Activated T-helper 1 cell treated with anti-CD3 and anti-CD28 coated beads, Interleukin-2, amount 50 U/mL, for 16 hours (primary cell): ENCODE data around the gene ROR2.

ENCODE experiments used
- DNase-seq, 2 donors: peaks; one replicate each; pipeline ENCODE4 v3.0.0-alpha.2; 2020; ENCODE audit warnings: low read depth in 1 of 2, low spot score in 1 of 2

Gene ROR2

DNA sequence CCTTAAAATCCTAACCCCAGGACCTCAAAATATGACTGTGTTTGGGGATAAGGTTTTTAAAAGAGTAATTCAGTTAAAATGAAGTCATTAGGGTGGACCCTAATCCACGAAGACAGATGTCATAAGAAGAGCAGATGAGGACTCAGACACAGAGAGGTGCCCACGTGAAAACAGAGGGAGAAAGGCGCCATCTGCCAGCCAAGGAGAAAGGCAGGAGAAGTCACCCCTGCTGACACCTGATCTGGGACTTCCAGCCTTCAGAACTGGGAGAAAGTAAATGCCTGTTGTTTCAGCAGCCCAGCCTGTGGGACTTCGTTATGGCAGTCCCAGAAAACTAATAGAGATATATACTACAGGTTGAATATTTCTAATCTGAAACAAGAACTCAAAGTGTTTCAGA is 67.4 kb downstream of the ROR2 start:
- no peak for DNase-seq

GRCh38 chr9:91880378-91880972 is 69.6 kb downstream of the ROR2 start:
- no peak for DNase-seq

GRCh38 chr9:91879231-91879630 is 70.8 kb downstream of the ROR2 start:
- DNase-seq, result no peak

DNA sequence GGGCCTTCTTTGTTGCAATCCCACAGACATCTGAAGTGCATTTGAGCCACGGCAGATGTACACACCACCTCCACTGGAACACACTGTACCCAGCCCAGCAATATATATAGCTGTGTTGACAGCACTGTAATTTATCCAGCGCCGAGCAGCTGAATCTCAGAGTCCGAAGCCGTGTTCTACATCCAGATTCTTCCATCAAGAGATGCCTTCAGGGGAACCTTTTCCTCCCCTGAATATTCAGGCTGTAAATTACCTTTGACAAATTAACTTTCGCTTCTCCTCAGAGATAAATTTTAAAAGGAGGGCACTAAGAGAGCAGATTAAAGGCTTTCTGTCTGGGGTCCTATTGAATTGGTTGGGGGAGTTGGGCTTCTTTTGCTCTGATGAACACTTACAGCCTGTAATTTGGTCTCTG is 76.4 kb downstream of the ROR2 start:
- DNase-seq, result no peak

DNA sequence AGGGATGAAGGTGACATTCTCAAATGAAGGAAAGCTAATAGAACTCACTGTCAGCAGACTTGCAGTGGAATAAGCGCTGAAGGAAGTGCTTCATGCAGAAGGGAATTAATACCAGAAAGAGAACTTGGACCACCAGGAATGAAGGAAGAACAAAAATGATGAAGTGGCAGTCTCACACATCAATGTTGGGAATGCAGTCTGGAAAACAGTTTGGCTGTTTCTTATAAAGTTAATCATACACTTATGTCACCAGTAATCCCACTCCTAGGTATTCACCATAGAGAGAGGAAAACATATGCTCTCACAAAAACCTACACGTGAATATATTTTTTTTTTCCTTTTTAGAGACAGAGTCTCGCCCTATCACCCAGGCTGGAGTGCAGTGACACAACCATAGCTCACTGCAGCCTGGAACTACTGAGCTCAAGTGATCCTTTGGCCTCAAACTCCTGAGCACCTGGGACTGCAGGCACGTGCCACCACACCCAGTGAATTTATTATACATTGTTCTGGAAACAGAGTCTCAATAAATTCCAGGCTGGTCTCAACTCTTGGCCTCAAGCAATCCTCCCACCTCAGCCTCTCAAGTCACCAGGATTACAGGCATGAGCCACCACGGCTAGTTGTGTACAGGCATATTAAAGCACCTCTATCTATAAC is 81.2 kb downstream of the ROR2 start:
- DNase-seq, result no peak

DNA sequence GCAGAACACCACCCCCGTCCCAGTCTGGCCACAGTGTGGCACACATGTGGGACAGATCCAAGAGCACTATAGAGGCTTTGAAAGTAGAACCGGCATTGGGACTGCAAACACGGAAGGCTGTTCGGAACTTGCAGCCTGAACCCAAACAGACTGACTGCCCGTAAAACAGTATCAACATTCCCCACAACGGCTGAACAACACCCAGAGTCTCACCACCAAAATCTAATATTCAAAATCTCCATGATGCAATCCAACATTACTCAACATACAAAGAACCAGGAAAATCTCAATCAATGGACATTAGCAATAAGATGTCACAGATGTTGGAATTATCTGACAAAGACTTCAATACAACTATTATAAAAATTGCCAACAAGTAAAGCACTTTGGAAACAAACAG is 82.3 kb downstream of the ROR2 start:
- DNase-seq, result no peak

- DNase-seq, result no peak
Measured at GRCh38 chr9:91865041-91865440, 85.0 kb downstream of the ROR2 start.

DNA sequence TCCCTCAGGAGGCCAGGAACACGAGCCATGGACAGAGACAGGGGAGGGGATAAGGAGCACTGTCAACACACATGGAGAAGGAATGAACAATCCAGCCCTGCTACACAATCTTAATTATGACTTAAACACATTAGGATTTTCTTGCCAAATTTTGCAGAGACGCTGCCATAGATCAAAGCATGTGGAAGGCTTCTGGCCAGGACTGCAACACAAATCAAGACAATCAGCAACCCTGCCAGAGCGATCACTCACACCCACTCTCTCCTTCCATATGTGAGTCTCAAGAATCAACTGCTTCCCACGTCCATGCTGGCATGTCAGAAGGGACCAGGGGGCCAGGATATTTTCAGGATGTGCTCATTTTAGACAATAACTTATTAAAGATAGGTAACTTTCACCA is 85.6 kb downstream of the ROR2 start:
- no peak for DNase-seq

- DNase-seq, result no peak
Measured at GRCh38 chr9:91863469-91863868, 86.6 kb downstream of the ROR2 start.

GRCh38 chr9:91858213-91859030 is 91.6 kb downstream of the ROR2 start:
- DNase-seq, result no peak

- DNase-seq, result no peak
Measured at GRCh38 chr9:91857291-91858212, 92.5 kb downstream of the ROR2 start.

GRCh38 chr9:91856419-91856818 is 93.6 kb downstream of the ROR2 start:
- no peak for DNase-seq

GRCh38 chr9:91855196-91855595 is 94.8 kb downstream of the ROR2 start:
- no peak for DNase-seq

GRCh38 chr9:91852801-91853347 is 97.2 kb downstream of the ROR2 start:
- no peak for DNase-seq

DNA sequence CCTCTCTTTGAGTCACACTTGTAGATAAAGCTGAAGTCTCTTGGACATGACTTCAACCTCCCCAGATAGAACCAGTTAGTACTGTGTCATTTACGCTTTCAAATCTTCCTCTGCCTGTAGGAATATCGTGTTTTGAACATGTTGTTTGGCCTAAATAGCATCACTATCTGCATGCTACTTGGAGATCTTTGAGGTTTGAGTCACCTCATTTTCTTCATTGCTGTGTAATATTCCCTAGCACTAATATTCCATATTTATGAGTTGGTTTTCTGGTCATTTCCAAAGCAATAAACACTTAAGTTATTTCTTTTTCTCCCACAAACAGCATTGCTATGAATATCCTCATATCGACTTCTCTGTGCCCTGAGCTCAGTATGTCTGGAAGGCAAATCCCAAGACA is 100.3 kb downstream of the ROR2 start:
- DNase-seq, result no peak

GRCh38 chr9:91848146-91848545 is 101.9 kb downstream of the ROR2 start:
- DNase-seq, result no peak

- DNase-seq, result no peak
Measured at GRCh38 chr9:91847581-91848091, 102.4 kb downstream of the ROR2 start.

DNA sequence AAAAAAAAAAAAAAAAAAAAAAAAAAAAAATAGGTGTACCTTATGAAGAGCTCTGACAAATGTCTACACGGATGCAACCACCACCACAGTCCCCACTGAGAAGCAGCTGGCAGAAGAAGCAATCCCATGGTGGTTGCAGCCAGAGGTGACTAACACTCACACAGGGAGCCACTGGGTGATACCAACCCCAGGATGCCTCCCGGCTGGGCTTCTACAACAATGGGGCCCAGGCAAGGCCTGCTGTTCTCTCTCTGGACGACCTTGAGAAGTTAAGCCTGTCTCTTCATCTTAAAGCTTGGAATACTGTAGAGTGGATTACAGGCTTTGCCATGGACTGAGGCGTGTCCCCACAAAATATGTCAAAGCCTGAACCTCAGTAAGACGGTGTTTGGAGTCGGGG is 104.1 kb downstream of the ROR2 start:
- no peak for DNase-seq

DNA sequence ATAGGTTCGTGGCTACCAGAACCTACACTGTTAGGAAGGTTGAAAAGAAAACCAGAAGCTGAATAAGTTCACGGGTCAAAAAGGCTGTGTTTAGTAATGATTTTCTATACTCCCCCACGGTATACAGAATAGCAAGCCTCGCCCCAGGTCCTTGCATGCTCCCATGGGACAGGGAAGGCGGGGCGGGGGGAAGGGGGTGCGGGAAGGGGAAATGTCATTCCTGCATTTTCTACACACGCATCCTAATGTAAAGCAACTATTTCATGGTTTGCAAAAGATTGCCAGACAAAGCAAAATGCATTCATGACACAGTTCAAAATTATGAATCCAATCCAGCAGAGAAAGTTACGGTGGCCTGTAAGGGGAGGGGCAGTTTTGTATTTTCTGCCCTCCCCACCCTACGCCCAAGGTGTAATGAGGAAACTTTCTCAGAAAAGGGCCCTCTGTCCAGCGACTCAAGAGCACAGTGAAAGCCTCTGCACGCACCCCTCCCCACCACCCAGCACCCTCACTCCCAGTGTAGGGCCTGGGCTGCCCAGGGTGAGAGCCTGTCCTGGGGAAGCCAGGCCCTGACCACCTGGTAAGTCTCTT is 105.2 kb downstream of the ROR2 start:
- no peak for DNase-seq

GRCh38 chr9:91844190-91844589 is 105.8 kb downstream of the ROR2 start:
- no peak for DNase-seq
